ENCODE measurements around the gene SEMA3E. TPM values are rescaled to one million over a fixed set of nuclear protein-coding genes. Genes with fewer than 3 reads are reported as not detected.
"Not testable (repeated sequence)": the region's sequence is repeated elsewhere in the genome, so short reads cannot be mapped to it uniquely, and the experiment has no call there.

SEMA3E gene
- total RNA-seq, 2 donors from 2014 or later: 339 to 438 TPM

DNA sequence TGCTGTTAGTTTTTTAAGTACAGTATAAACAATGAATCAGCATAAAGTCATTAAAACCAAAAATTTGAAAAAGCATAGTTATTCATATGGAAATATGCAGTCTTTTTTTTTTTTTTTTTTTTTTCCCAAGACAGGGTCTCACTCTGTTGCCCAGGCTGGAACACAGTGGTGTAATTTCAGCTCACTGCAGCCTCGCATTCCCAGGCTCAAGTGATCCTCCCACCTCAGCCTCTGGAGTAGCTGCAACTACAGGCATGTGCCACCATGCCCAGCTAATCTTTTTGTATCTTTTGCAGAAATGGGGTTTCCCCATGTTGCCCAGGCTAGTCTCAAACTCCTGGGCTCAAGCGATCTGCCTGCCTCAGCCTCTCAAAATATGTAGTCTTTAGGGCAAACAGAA is 182.0 kb downstream of the SEMA3E start:
- peaks cover 43% of the 10 kb centered on the region for H3K36me3 Mint-ChIP-seq (ENCODE audit: low read depth)
- TF ChIP-seq CTCF (conservative IDR thresholded peaks at IDR 0.05): no peak
- Histone ChIP-seq H3K9me3 (ENCODE audit: control insufficient read depth, low read length) (no peaks in the 10 kb centered on the region), H3K27ac (ENCODE audit: low read depth, low read length) (no peak overlapping the region), H3K4me1 (ENCODE audit: control insufficient read depth, insufficient read depth, low read length) (peaks cover 6% of the 10 kb centered on the region), H3K36me3 (ENCODE audit: control insufficient read depth, insufficient read depth, low read length) (peaks cover 41% of the 10 kb centered on the region), H3K4me3 (ENCODE audit: low read length) (no peak overlapping the region), H3K9ac (ENCODE audit: extremely low read depth, low read length, poor library complexity, severe bottlenecking) (no peak overlapping the region), H3K27me3 (ENCODE audit: control insufficient read depth, insufficient read depth, low read length, poor library complexity, severe bottlenecking) (no peaks in the 10 kb centered on the region)
- H3K4me1 Mint-ChIP-seq: peaks cover 49% of the 10 kb centered on the region
- H3K9me3 Mint-ChIP-seq: no peaks in the 10 kb centered on the region
- WGBS, 2 experiments (ENCODE audit: insufficient coverage in 1 of 2, insufficient read length in 1 of 2): 94 to 100% methylated on average over 1 to 2 of the region's 2 CpGs
- no peak overlapping the region for H3K4me3 Mint-ChIP-seq
- H3K27me3 Mint-ChIP-seq (ENCODE audit: insufficient read depth): no peaks in the 10 kb centered on the region
- H3K27ac Mint-ChIP-seq: peak overlapping the region; percentile 48
- DNase-seq: peak; percentile 73

DNA sequence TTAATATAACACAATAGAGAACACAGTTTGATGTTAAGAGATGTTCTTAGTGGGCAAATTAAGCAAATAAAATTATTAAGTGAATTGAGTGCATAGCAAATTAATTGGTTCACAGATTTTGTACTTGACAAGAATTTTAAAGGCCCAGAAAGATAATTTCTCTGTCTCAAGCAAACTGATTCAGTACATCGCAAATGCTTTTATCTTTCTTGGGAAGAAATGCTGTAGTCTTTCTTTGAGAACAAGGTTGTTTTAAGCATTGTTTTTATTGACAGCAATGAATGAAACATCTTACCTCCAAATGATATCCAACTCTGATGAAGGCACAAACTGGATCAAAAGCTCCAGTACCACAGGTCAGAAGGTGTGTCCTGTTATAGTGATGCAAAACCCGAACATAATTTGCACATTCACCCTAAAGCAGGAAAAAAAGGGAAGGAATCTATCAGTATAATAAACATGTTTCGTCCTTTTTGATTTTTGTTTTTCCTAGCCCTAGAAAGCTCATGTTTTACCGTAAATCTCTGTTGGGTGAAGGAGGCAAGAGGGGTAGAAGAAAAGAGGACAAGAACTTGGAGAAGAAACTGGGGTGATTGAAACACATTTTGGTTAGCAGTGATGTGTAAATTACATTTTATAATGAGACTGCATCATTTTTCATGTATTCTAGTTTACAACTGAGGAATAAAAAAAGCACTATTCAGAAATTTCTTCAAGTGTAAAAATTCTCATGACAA is 182.6 kb downstream of the SEMA3E start:
- WGBS, 2 experiments (ENCODE audit: insufficient coverage in 1 of 2, insufficient read length in 1 of 2): 83 to 95% methylated on average over 1 to 3 of the region's 4 CpGs
- Histone ChIP-seq H3K9me3 (ENCODE audit: control insufficient read depth, low read length) (no peaks in the 10 kb centered on the region), H3K27me3 (ENCODE audit: control insufficient read depth, insufficient read depth, low read length, poor library complexity, severe bottlenecking) (no peaks in the 10 kb centered on the region), H3K36me3 (ENCODE audit: control insufficient read depth, insufficient read depth, low read length) (peaks cover 41% of the 10 kb centered on the region), H3K9ac (ENCODE audit: extremely low read depth, low read length, poor library complexity, severe bottlenecking) (no peak overlapping the region), H3K4me3 (ENCODE audit: low read length) (peak overlapping the region; percentile 28), H3K27ac (ENCODE audit: low read depth, low read length) (peak overlapping the region; percentile 42), H3K4me1 (ENCODE audit: control insufficient read depth, insufficient read depth, low read length) (peaks cover 6% of the 10 kb centered on the region)
- no peaks in the 10 kb centered on the region for H3K27me3 Mint-ChIP-seq (ENCODE audit: insufficient read depth)
- peak overlapping the region; percentile 62 for H3K27ac Mint-ChIP-seq
- peaks cover 46% of the 10 kb centered on the region for H3K36me3 Mint-ChIP-seq (ENCODE audit: low read depth)
- peaks cover 52% of the 10 kb centered on the region for H3K4me1 Mint-ChIP-seq
- no peaks in the 10 kb centered on the region for H3K9me3 Mint-ChIP-seq
- DNase-seq: no peak
- no peak for TF ChIP-seq CTCF (conservative IDR thresholded peaks at IDR 0.05)
- H3K4me3 Mint-ChIP-seq: no peak overlapping the region

DNA sequence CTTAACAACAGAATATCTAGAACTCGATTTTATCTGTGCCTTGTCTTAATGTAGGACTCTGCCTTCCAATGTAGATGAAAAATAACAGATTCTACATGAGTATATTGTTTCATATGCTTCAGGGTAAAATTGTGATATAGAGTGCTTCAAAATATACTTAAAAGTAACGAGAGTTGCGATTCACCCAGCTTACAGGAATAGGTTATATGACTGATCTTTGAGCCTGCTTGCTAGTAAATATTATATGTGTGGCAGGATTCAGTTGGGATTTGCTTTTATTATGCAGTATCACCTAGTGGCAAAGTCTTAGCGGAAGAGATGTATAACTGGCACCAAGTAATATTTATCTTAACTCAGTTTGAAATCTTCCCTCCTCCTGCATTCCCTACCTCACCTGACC is 183.3 kb downstream of the SEMA3E start:
- H3K27ac Mint-ChIP-seq: no peak overlapping the region
- no peaks in the 10 kb centered on the region for H3K9me3 Mint-ChIP-seq
- H3K4me1 Mint-ChIP-seq: peaks cover 59% of the 10 kb centered on the region

DNA sequence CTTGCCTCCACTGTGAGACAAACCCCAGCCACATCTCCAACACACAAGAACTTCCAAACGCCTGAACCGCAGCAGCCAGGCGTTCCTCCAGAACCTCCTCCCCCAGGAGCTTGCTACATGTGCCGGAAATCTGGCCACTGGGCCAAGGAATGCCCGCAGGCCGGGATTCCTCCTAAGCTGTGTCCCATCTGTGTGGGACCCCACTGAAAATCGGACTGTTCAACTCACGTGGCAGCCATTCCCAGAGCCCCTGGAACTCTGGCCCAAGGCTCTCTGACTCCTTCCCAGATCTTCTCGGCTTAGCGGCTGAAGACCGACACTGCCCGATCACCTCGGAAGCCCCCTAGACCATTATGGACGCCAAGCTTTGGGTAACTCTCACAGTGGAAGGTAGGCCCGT is 187.1 kb downstream of the SEMA3E start:
- H3K36me3 Mint-ChIP-seq (ENCODE audit: low read depth): peaks cover 30% of the 10 kb centered on the region
- H3K9ac ChIP-seq (ENCODE audit: extremely low read depth, low read length, poor library complexity, severe bottlenecking); H3K27me3 ChIP-seq (ENCODE audit: control insufficient read depth, insufficient read depth, low read length, poor library complexity, severe bottlenecking); H3K4me3 ChIP-seq (ENCODE audit: low read length); H3K9me3 Mint-ChIP-seq; DNase-seq; H3K27ac ChIP-seq (ENCODE audit: low read depth, low read length); H3K9me3 ChIP-seq (ENCODE audit: control insufficient read depth, low read length); H3K27me3 Mint-ChIP-seq (ENCODE audit: insufficient read depth): not testable (repeated sequence)
- peak overlapping the region; percentile 97 for H3K27ac Mint-ChIP-seq
- peaks cover 14% of the 10 kb centered on the region for H3K4me1 ChIP-seq (ENCODE audit: control insufficient read depth, insufficient read depth, low read length)
- H3K36me3 ChIP-seq (ENCODE audit: control insufficient read depth, insufficient read depth, low read length): peaks cover 19% of the 10 kb centered on the region
- H3K4me3 Mint-ChIP-seq: peak overlapping the region; percentile 68
- peaks cover 72% of the 10 kb centered on the region for H3K4me1 Mint-ChIP-seq
- WGBS, 2 experiments (ENCODE audit: insufficient coverage in 1 of 2, insufficient read length in 1 of 2): 12 to 21% methylated on average over 4 to 13 of the region's 15 CpGs

More for the DNA sequence above, 183.3 kb downstream of the SEMA3E start:
- TF ChIP-seq CTCF (conservative IDR thresholded peaks at IDR 0.05): no peak
- 90 to 98% methylated on average over 2 to 4 of the region's 4 CpGs for WGBS, 2 experiments (ENCODE audit: insufficient coverage in 1 of 2, insufficient read length in 1 of 2)
- peaks cover 6% of the 10 kb centered on the region for H3K4me1 ChIP-seq (ENCODE audit: control insufficient read depth, insufficient read depth, low read length)
- H3K36me3 Mint-ChIP-seq (ENCODE audit: low read depth): peaks cover 46% of the 10 kb centered on the region
- no peaks in the 10 kb centered on the region for H3K27me3 ChIP-seq (ENCODE audit: control insufficient read depth, insufficient read depth, low read length, poor library complexity, severe bottlenecking)
- no peaks in the 10 kb centered on the region for H3K9me3 ChIP-seq (ENCODE audit: control insufficient read depth, low read length)
- H3K9ac ChIP-seq (ENCODE audit: extremely low read depth, low read length, poor library complexity, severe bottlenecking): no peak overlapping the region
- peak overlapping the region; percentile 68 for H3K4me3 Mint-ChIP-seq
- H3K4me3 ChIP-seq (ENCODE audit: low read length): peak overlapping the region; percentile 67
- H3K36me3 ChIP-seq (ENCODE audit: control insufficient read depth, insufficient read depth, low read length): peaks cover 41% of the 10 kb centered on the region
- no peak for DNase-seq
- no peaks in the 10 kb centered on the region for H3K27me3 Mint-ChIP-seq (ENCODE audit: insufficient read depth)
- H3K27ac ChIP-seq (ENCODE audit: low read depth, low read length): no peak overlapping the region

- peak overlapping the region; percentile 97 for H3K27ac Mint-ChIP-seq
- H3K9me3 ChIP-seq (ENCODE audit: control insufficient read depth, low read length); H3K36me3 ChIP-seq (ENCODE audit: control insufficient read depth, insufficient read depth, low read length); H3K9me3 Mint-ChIP-seq; H3K4me1 ChIP-seq (ENCODE audit: control insufficient read depth, insufficient read depth, low read length); DNase-seq; H3K27ac ChIP-seq (ENCODE audit: low read depth, low read length); H3K27me3 ChIP-seq (ENCODE audit: control insufficient read depth, insufficient read depth, low read length, poor library complexity, severe bottlenecking); H3K27me3 Mint-ChIP-seq (ENCODE audit: insufficient read depth): not testable (repeated sequence)
- peaks cover 60% of the 10 kb centered on the region for H3K4me1 Mint-ChIP-seq
- H3K4me3 Mint-ChIP-seq: peak overlapping the region; percentile 68
- peaks cover 20% of the 10 kb centered on the region for H3K36me3 Mint-ChIP-seq (ENCODE audit: low read depth)
- H3K9ac ChIP-seq (ENCODE audit: extremely low read depth, low read length, poor library complexity, severe bottlenecking): peak overlapping the region; percentile 49
- WGBS, 2 experiments (ENCODE audit: insufficient coverage in 1 of 2, insufficient read length in 1 of 2): 4 to 11% methylated on average over 3 to 18 of the region's 18 CpGs
- peak overlapping the region; percentile 80 for H3K4me3 ChIP-seq (ENCODE audit: low read length)
These were observed 188.8 kb downstream of the SEMA3E start for GRCh38 chr7:83459930-83460653.
